Trophoblast cell (in vitro differentiated cells and primary cell): ENCODE results near the gene PTPRZ1.

Source experiments
- DNase-seq, 2 donors: peaks; one replicate each; pipeline ENCODE4 v3.0.0-alpha.2; 2016
- H2AFZ ChIP-seq: 2 replicates; pipeline ENCODE4 v1.6.1; 2013; ENCODE audit warnings: low read length, moderate library complexity, mild to moderate bottlenecking; ENCODE audit not compliant: insufficient read depth, poor library complexity
- H2AK5ac ChIP-seq: 2 replicates; pipeline ENCODE4 v1.6.1; 2013; ENCODE audit warnings: mild to moderate bottlenecking, low read length
- H2BK120ac ChIP-seq: 2 replicates; pipeline ENCODE4 v1.6.1; 2013; ENCODE audit warnings: low read length, mild to moderate bottlenecking, moderate library complexity; ENCODE audit not compliant: insufficient read depth, poor library complexity
- H2BK12ac ChIP-seq: 2 replicates; pipeline ENCODE4 v1.6.1; 2013; ENCODE audit warnings: mild to moderate bottlenecking, low read length, moderate library complexity
- H2BK5ac ChIP-seq: 2 replicates; pipeline ENCODE4 v1.6.1; 2013; ENCODE audit warnings: low read length, low read depth, moderate library complexity, mild to moderate bottlenecking; ENCODE audit not compliant: poor library complexity
- H3K14ac ChIP-seq: 2 replicates; pipeline ENCODE4 v1.6.1; 2013; ENCODE audit warnings: mild to moderate bottlenecking, low read length
- H3K18ac ChIP-seq: 2 replicates; pipeline ENCODE4 v1.6.1; 2013; ENCODE audit warnings: mild to moderate bottlenecking, low read length
- H3K23ac ChIP-seq: 2 replicates; pipeline ENCODE4 v1.6.1; 2013; ENCODE audit warnings: low read length
- H3K27ac ChIP-seq: 2 replicates; pipeline ENCODE4 v1.5.1; 2013; ENCODE audit warnings: low read depth, mild to moderate bottlenecking, inconsistent platforms, low read length, moderate library complexity
- H3K27me3 ChIP-seq: 2 replicates; pipeline ENCODE4 v1.6.1; 2013; ENCODE audit warnings: inconsistent platforms, mild to moderate bottlenecking, low read length, moderate library complexity; ENCODE audit not compliant: insufficient read depth
- H3K36me3 ChIP-seq, 2 experiments: 1 replicate in 1 of 2; 2 replicates in 1 of 2; pipeline ENCODE4 v1.6.1; 2013; ENCODE audit warnings: low read length in 2 of 2, mild to moderate bottlenecking in 2 of 2, moderate library complexity in 1 of 2; ENCODE audit not compliant: insufficient read depth in 2 of 2, control insufficient read depth in 1 of 2
- H3K4ac ChIP-seq: 2 replicates; pipeline ENCODE4 v1.6.1; 2013; ENCODE audit warnings: low read depth, mild to moderate bottlenecking, low read length, moderate library complexity
- H3K4me1 ChIP-seq, 2 experiments: 1 replicate in 1 of 2; 2 replicates in 1 of 2; pipeline ENCODE4 v1.6.1; 2013; ENCODE audit warnings: low read length in 2 of 2, mild to moderate bottlenecking in 2 of 2, moderate library complexity in 1 of 2; ENCODE audit not compliant: insufficient read depth in 2 of 2, control insufficient read depth in 1 of 2
- H3K4me2 ChIP-seq: 2 replicates; pipeline ENCODE4 v1.6.1; 2013; ENCODE audit warnings: inconsistent platforms, mild to moderate bottlenecking, low read length, moderate library complexity
- H3K4me3 ChIP-seq: 2 replicates; pipeline ENCODE4 v1.5.1; 2013; ENCODE audit warnings: mild to moderate bottlenecking, low read depth, low read length, inconsistent platforms
- H3K79me1 ChIP-seq: one replicate; pipeline ENCODE4 v1.6.1; 2013; ENCODE audit warnings: low read length
- H3K79me2 ChIP-seq: 2 replicates; pipeline ENCODE4 v1.6.1; 2013; ENCODE audit warnings: low read length, mild to moderate bottlenecking; ENCODE audit not compliant: control insufficient read depth, insufficient read depth, poor library complexity
- H3K9ac ChIP-seq: 2 replicates; pipeline ENCODE4 v1.6.1; 2013; ENCODE audit warnings: mild to moderate bottlenecking, low read length
- H3K9me3 ChIP-seq: 2 replicates; pipeline ENCODE4 v1.6.1; 2013; ENCODE audit warnings: low read depth, mild to moderate bottlenecking, control low read depth, inconsistent platforms, low read length; ENCODE audit not compliant: insufficient read depth
- H4K12ac ChIP-seq: 2 replicates; pipeline ENCODE4 v1.6.1; 2013; ENCODE audit warnings: low read depth, mild to moderate bottlenecking, low read length, moderate library complexity
- H4K8ac ChIP-seq: 2 replicates; pipeline ENCODE4 v1.6.1; 2013; ENCODE audit warnings: low read depth, mild to moderate bottlenecking, low read length, moderate library complexity
- H4K91ac ChIP-seq: one replicate; pipeline ENCODE4 v1.6.1; 2013; ENCODE audit warnings: low read depth, mild to moderate bottlenecking, low read length, moderate library complexity
- WGBS: extraction: QIAGEN DNeasy Blood & Tissue Kit; methylation state at CpG from one replicate; pipeline ENCODE4 v1.1.7; 2013; ENCODE audit warnings: missing lambda C conversion rate; ENCODE audit not compliant: insufficient read length, insufficient coverage; ENCODE audit errors: extremely low coverage; 5-methylcytosine and 5-hydroxymethylcytosine counted together

The PTPRZ1 gene

GRCh38 chr7:122067077-122067476 is 194.1 kb downstream of the PTPRZ1 start:
- no peaks in the 10 kb centered on the region for H3K36me3 ChIP-seq
- no peak overlapping the region for H2AK5ac ChIP-seq
- H4K91ac ChIP-seq = no peak overlapping the region
- no peak overlapping the region for H3K23ac ChIP-seq
- no peaks in the 10 kb centered on the region for H3K9me3 ChIP-seq
- no peaks in the 10 kb centered on the region for H3K79me2 ChIP-seq
- no peaks in the 10 kb centered on the region for H3K4me1 ChIP-seq
- H4K8ac ChIP-seq = no peak overlapping the region
- no peak overlapping the region for H2AFZ ChIP-seq
- H3K14ac ChIP-seq = no peak overlapping the region
- no peak overlapping the region for H3K4me2 ChIP-seq
- H2BK120ac ChIP-seq = no peak overlapping the region
- H2BK5ac ChIP-seq = no peak overlapping the region
- no peak overlapping the region for H2BK12ac ChIP-seq
- no peak overlapping the region for H4K12ac ChIP-seq
- no peak overlapping the region for H3K4me3 ChIP-seq
- H3K18ac ChIP-seq = no peak overlapping the region
- no peaks in the 10 kb centered on the region for H3K27me3 ChIP-seq
- H3K79me1 ChIP-seq = no peaks in the 10 kb centered on the region
- H3K4ac ChIP-seq = no peak overlapping the region
- H3K9ac ChIP-seq = no peak overlapping the region
- DNase-seq = no peak
- no CpG with 5 or more reads among the region's 1 CpG for WGBS
- no peak overlapping the region for H3K27ac ChIP-seq

- no peaks in the 10 kb centered on the region for H3K4me1 ChIP-seq
- H3K9me3 ChIP-seq = no peaks in the 10 kb centered on the region
- H3K9ac ChIP-seq = no peak overlapping the region
- no peak overlapping the region for H4K8ac ChIP-seq
- no peak overlapping the region for H4K91ac ChIP-seq
- H3K18ac ChIP-seq = no peak overlapping the region
- H3K27ac ChIP-seq = no peak overlapping the region
- no peak overlapping the region for H2AFZ ChIP-seq
- no peak overlapping the region for H3K23ac ChIP-seq
- H4K12ac ChIP-seq = no peak overlapping the region
- no peak overlapping the region for H3K4me3 ChIP-seq
- H3K27me3 ChIP-seq = no peaks in the 10 kb centered on the region
- H2BK12ac ChIP-seq = no peak overlapping the region
- no peaks in the 10 kb centered on the region for H3K79me1 ChIP-seq
- no peak overlapping the region for H2BK120ac ChIP-seq
- H3K4ac ChIP-seq = no peak overlapping the region
- no CpG with 5 or more reads among the region's 1 CpG for WGBS
- peak; percentile 56 to 90 for DNase-seq
- no peaks in the 10 kb centered on the region for H3K36me3 ChIP-seq
- no peaks in the 10 kb centered on the region for H3K79me2 ChIP-seq
- H2BK5ac ChIP-seq = no peak overlapping the region
- H3K14ac ChIP-seq = no peak overlapping the region
- H2AK5ac ChIP-seq = no peak overlapping the region
- no peak overlapping the region for H3K4me2 ChIP-seq
Measured at GRCh38 chr7:122068046-122068445, 195.1 kb downstream of the PTPRZ1 start.

- Histone ChIP-seq H2BK120ac (no peak overlapping the region), H2BK5ac (no peak overlapping the region), H4K91ac (no peak overlapping the region), H2AFZ (no peak overlapping the region), H3K18ac (no peak overlapping the region), H4K8ac (no peak overlapping the region), H3K4me2 (no peak overlapping the region), H3K9ac (no peak overlapping the region), H3K27me3 (no peaks in the 10 kb centered on the region), H3K36me3 (no peaks in the 10 kb centered on the region), H3K23ac (no peak overlapping the region), H3K4me1 (no peaks in the 10 kb centered on the region), H2AK5ac (no peak overlapping the region), H3K79me1 (no peaks in the 10 kb centered on the region), H3K4me3 (no peak overlapping the region), H2BK12ac (no peak overlapping the region), H3K9me3 (no peaks in the 10 kb centered on the region), H3K27ac (no peak overlapping the region), H4K12ac (no peak overlapping the region), H3K4ac (no peak overlapping the region), H3K14ac (no peak overlapping the region), H3K79me2 (no peaks in the 10 kb centered on the region)
- peak in 1 of 2 donors; percentile 8 for DNase-seq
- WGBS = no CpG with 5 or more reads among the region's 3 CpGs
Measured at GRCh38 chr7:122068999-122069398, 196.0 kb downstream of the PTPRZ1 start.

- no peak overlapping the region for H2BK5ac ChIP-seq
- no peaks in the 10 kb centered on the region for H3K79me2 ChIP-seq
- no peak overlapping the region for H3K27ac ChIP-seq
- no peaks in the 10 kb centered on the region for H3K4me1 ChIP-seq
- H4K12ac ChIP-seq = no peak overlapping the region
- no peak overlapping the region for H2BK120ac ChIP-seq
- no peaks in the 10 kb centered on the region for H3K36me3 ChIP-seq
- H3K23ac ChIP-seq = no peak overlapping the region
- H2BK12ac ChIP-seq = no peak overlapping the region
- H3K9me3 ChIP-seq = no peaks in the 10 kb centered on the region
- H2AFZ ChIP-seq = no peak overlapping the region
- no peak overlapping the region for H3K14ac ChIP-seq
- H3K79me1 ChIP-seq = no peaks in the 10 kb centered on the region
- H3K4ac ChIP-seq = no peak overlapping the region
- H3K9ac ChIP-seq = no peak overlapping the region
- WGBS = no CpG with 5 or more reads among the region's 1 CpG
- no peak overlapping the region for H3K18ac ChIP-seq
- no peak overlapping the region for H3K4me2 ChIP-seq
- no peak overlapping the region for H4K8ac ChIP-seq
- H3K4me3 ChIP-seq = no peak overlapping the region
- H2AK5ac ChIP-seq = no peak overlapping the region
- no peak overlapping the region for H4K91ac ChIP-seq
- no peak for DNase-seq
- no peaks in the 10 kb centered on the region for H3K27me3 ChIP-seq
Measured at GRCh38 chr7:122070062-122070461, 197.1 kb downstream of the PTPRZ1 start.
